WTC11 (cell line): Measurements from ENCODE around the gene ITPR3. TPM values are rescaled to one million over a fixed set of nuclear protein-coding genes. Genes with fewer than 3 reads are reported as not detected.

ENCODE experiments used
- ATAC-seq: fragments of 200-7000 bp; cut with Tn5 transposase; 2 replicates; pipeline ENCODE4 v1.10.0; 2021; ENCODE audit warnings: mild to moderate bottlenecking, moderate library complexity
- CTCF ChIA-PET: fragments of 300-600 bp; sonication (Branson Sonifier 250); formaldehyde crosslinking; loops from one replicate; lab custom pipeline; 2021; ENCODE audit warnings: antibody characterized with exemption; lab: Charles Lee
- POLR2A ChIA-PET: fragments of 350-600 bp; sonication (Branson Sonifier 250); formaldehyde crosslinking; loops from one replicate; lab custom pipeline; 2021; ENCODE audit warnings: antibody characterized with exemption; lab: Charles Lee
- DNase-seq: peaks from one replicate; pipeline ENCODE4 v3.0.0; 2021; ENCODE audit warnings: low spot score
- H3K27ac Mint-ChIP-seq: 2 replicates; pipeline ENCODE4 v1.8.0; 2021; ENCODE audit warnings: mixed read lengths
- H3K27me3 Mint-ChIP-seq: 2 replicates; pipeline ENCODE4 v1.8.0; 2021; ENCODE audit warnings: low read depth, mild to moderate bottlenecking, moderate library complexity, mixed read lengths
- H3K36me3 Mint-ChIP-seq: 2 replicates; pipeline ENCODE4 v1.8.0; 2021; ENCODE audit warnings: mixed read lengths
- H3K4me1 Mint-ChIP-seq: 2 replicates; pipeline ENCODE4 v1.8.0; 2022; ENCODE audit warnings: mixed read lengths
- H3K4me3 Mint-ChIP-seq: 2 replicates; pipeline ENCODE4 v1.8.0; 2021; ENCODE audit warnings: mild to moderate bottlenecking, moderate library complexity, mixed read lengths
- H3K9me3 Mint-ChIP-seq: 2 replicates; pipeline ENCODE4 v1.8.0; 2021; ENCODE audit warnings: mixed read lengths
- CBFB ChIP-seq: sonication (generic); formaldehyde crosslinking; IDR thresholded peaks from 2 replicates; pipeline ENCODE4 v1.8.1; 2022; ENCODE audit warnings: mild to moderate bottlenecking, low read depth, missing genetic modification reagents
- EMX1 ChIP-seq: fragments of 250-450 bp; sonication (Bioruptor Pico); IDR thresholded peaks from 2 replicates; pipeline ENCODE4 v1.8.0; 2021; ENCODE audit warnings: mild to moderate bottlenecking
- ESRRA ChIP-seq: sonication (generic); formaldehyde crosslinking; IDR thresholded peaks from 2 replicates; pipeline ENCODE4 v1.8.1; 2022; ENCODE audit warnings: mild to moderate bottlenecking, missing genetic modification reagents, borderline replicate concordance
- GABPB1 ChIP-seq: sonication (generic); formaldehyde crosslinking; IDR thresholded peaks from 2 replicates; pipeline ENCODE4 v1.8.1; 2023; ENCODE audit warnings: mild to moderate bottlenecking, missing genetic modification reagents
- MXD4 ChIP-seq: fragments of 250-450 bp; sonication (Bioruptor Pico); IDR thresholded peaks from 2 replicates; pipeline ENCODE4 v1.8.0; 2021; ENCODE audit warnings: mild to moderate bottlenecking, moderate library complexity, borderline replicate concordance
- NFATC4 ChIP-seq: fragments of 250-450 bp; sonication (Bioruptor Pico); IDR thresholded peaks from 2 replicates; pipeline ENCODE4 v1.9.0; 2021; ENCODE audit warnings: mild to moderate bottlenecking
- PRRX2 ChIP-seq: fragments of 250-450 bp; sonication (Bioruptor Pico); IDR thresholded peaks from 2 replicates; pipeline ENCODE4 v1.8.0; 2021; ENCODE audit warnings: mild to moderate bottlenecking
- RELA ChIP-seq: sonication (generic); formaldehyde crosslinking; IDR thresholded peaks from 2 replicates; pipeline ENCODE4 v1.8.1; 2022; ENCODE audit warnings: missing genetic modification reagents, mild to moderate bottlenecking, borderline replicate concordance
- RORB ChIP-seq: fragments of 250-450 bp; sonication (Bioruptor Pico); IDR thresholded peaks from 2 replicates; pipeline ENCODE4 v1.9.0; 2021; ENCODE audit warnings: mild to moderate bottlenecking
- SMAD3 ChIP-seq: sonication (generic); formaldehyde crosslinking; IDR thresholded peaks from 2 replicates; pipeline ENCODE4 v1.8.0; 2022; ENCODE audit warnings: missing genetic modification reagents, mild to moderate bottlenecking, borderline replicate concordance
- SMAD4 ChIP-seq: sonication (generic); formaldehyde crosslinking; IDR thresholded peaks from 2 replicates; pipeline ENCODE4 v1.8.0; 2022; ENCODE audit warnings: mild to moderate bottlenecking, missing genetic modification reagents
- TCF7 ChIP-seq: sonication (generic); formaldehyde crosslinking; IDR thresholded peaks from 2 replicates; pipeline ENCODE4 v1.8.0; 2022; ENCODE audit warnings: mild to moderate bottlenecking, low read depth, missing genetic modification reagents, moderate library complexity
- TEAD1 ChIP-seq: sonication (generic); formaldehyde crosslinking; IDR thresholded peaks from 2 replicates; pipeline ENCODE4 v1.8.0; 2022; ENCODE audit warnings: mild to moderate bottlenecking, missing genetic modification reagents
- ZNF671 ChIP-seq: fragments of 250-450 bp; sonication (Bioruptor Pico); IDR thresholded peaks from 2 replicates; pipeline ENCODE4 v1.8.0; 2021; ENCODE audit warnings: mild to moderate bottlenecking
- total RNA-seq: library from RNA; stranded (reverse); gene quantifications from 3 replicates; pipeline ENCODE4 v1.2.3, GENCODE V29; 2021
- TF ChIP-seq, protein P1 (sequence below): fragments of 250-450 bp; sonication (Bioruptor Pico); IDR thresholded peaks from 2 replicates; pipeline ENCODE4 v1.9.0; 2021; ENCODE audit warnings: moderate library complexity, mild to moderate bottlenecking, inconsistent platforms, borderline replicate concordance
- TF ChIP-seq, protein P2 (sequence below): sonication (generic); formaldehyde crosslinking; IDR thresholded peaks from 2 replicates; pipeline ENCODE4 v1.8.1; 2022; ENCODE audit warnings: low read depth, missing genetic modification reagents, borderline replicate concordance
- TF ChIP-seq, protein P3 (sequence below): sonication (generic); formaldehyde crosslinking; IDR thresholded peaks from 2 replicates; pipeline ENCODE4 v1.8.0; 2022; ENCODE audit warnings: mild to moderate bottlenecking, missing genetic modification reagents
- TF ChIP-seq, protein P4 (sequence below): sonication (generic); formaldehyde crosslinking; conservative IDR thresholded peaks from 2 replicates; pipeline ENCODE4 v1.8.1; 2023; ENCODE audit warnings: mild to moderate bottlenecking, low read depth, missing genetic modification reagents, moderate library complexity
- TF ChIP-seq, protein P5 (sequence below): sonication (generic); formaldehyde crosslinking; IDR thresholded peaks from 2 replicates; pipeline ENCODE4 v1.8.1; 2023; ENCODE audit warnings: mild to moderate bottlenecking, missing genetic modification reagents, borderline replicate concordance
- TF ChIP-seq, protein P6 (sequence below): fragments of 250-450 bp; sonication (Bioruptor Pico); IDR thresholded peaks from 2 replicates; pipeline ENCODE4 v1.9.0; 2021; ENCODE audit warnings: mild to moderate bottlenecking
- TF ChIP-seq, protein P7 (sequence below): sonication (generic); formaldehyde crosslinking; IDR thresholded peaks from 2 replicates; pipeline ENCODE4 v1.8.0; 2023; ENCODE audit warnings: missing genetic modification reagents

The ITPR3 gene
- total RNA-seq, 1 experiment from 2014 or later, result 47.3 TPM

DNA sequence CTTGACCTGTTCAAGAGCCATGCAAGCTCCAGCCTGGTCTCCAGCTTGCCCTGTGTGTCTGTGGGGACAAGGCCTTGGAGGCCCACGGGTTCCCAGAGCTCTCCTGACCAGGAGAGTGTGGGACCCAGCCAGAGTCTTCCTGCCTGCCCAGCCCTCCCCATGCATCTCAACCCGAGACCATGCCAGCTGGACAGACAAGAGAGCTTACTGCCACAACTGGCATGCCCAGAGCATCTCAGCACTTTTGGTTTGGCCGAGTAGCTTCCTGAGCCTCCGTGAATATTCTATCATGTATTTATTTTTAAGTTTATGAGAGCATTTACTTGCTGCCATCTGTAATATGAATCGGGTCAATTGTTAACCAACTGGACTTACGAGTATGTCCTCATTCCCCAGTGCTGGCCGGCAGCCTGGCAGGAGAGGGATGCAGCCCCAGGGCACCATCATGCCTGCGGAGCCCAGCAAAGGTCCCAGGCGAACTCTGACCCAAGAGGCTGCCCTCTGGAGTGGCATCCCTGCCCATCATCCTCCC lies 110.7 kb downstream of the ITPR3 start (continued):
- no peak for TF ChIP-seq MXD4 (CRISPR knock-in tag)
- TF ChIP-seq, protein P1, sequence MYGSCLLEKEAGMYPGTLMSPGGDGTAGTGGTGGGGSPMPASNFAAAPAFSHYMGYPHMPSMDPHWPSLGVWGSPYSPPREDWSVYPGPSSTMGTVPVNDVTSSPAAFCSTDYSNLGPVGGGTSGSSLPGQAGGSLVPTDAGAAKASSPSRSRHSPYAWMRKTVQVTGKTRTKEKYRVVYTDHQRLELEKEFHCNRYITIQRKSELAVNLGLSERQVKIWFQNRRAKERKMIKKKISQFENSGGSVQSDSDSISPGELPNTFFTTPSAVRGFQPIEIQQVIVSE (CRISPR knock-in tag), result no peak
- TF ChIP-seq RORB, result no peak

DNA sequence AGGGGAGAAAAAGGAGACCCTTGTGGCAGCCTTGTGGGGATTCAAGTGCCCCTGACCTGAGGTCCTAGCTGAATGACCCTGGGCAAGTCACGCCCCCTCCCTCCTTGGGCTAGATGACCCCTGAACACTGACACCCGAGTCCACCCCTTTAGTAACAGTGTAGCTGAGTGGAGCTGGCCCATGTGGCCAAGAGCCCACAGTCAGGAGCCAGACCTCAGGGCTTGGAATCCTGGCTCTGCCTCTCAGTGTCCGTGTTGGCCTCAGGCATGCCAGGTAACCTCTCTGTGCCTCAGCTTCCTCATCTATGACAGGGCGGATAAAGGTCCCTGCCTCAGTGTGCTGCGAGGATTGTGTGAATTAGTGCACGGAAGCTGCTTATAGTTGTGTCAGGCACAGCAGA lies 111.3 kb downstream of the ITPR3 start:
- Mint-ChIP-seq H3K27me3 (no peaks in the 10 kb centered on the region), H3K27ac (no peak overlapping the region)

More for the DNA sequence above, 111.3 kb downstream of the ITPR3 start:
- Mint-ChIP-seq H3K4me3 (no peak overlapping the region), H3K36me3 (no peaks in the 10 kb centered on the region), H3K9me3 (no peaks in the 10 kb centered on the region), H3K4me1 (no peaks in the 10 kb centered on the region; the same call in 1 of the 2 replicates)
- TF ChIP-seq RELA (CRISPR knock-in tag) (no peak), EMX1 (CRISPR knock-in tag) (no peak), NFATC4 (CRISPR knock-in tag) (no peak), TCF7 (no peak), RORB (no peak), TEAD1 (CRISPR knock-in tag) (no peak), ESRRA (CRISPR knock-in tag) (no peak), SMAD3 (CRISPR knock-in tag) (no peak), PRRX2 (CRISPR knock-in tag) (no peak), SMAD4 (CRISPR knock-in tag) (no peak), ZNF671 (no peak), CBFB (no peak), GABPB1 (CRISPR knock-in tag) (no peak)
- TF ChIP-seq, protein P2, sequence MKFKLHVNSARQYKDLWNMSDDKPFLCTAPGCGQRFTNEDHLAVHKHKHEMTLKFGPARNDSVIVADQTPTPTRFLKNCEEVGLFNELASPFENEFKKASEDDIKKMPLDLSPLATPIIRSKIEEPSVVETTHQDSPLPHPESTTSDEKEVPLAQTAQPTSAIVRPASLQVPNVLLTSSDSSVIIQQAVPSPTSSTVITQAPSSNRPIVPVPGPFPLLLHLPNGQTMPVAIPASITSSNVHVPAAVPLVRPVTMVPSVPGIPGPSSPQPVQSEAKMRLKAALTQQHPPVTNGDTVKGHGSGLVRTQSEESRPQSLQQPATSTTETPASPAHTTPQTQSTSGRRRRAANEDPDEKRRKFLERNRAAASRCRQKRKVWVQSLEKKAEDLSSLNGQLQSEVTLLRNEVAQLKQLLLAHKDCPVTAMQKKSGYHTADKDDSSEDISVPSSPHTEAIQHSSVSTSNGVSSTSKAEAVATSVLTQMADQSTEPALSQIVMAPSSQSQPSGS, result no peak
- TF ChIP-seq, protein P3, sequence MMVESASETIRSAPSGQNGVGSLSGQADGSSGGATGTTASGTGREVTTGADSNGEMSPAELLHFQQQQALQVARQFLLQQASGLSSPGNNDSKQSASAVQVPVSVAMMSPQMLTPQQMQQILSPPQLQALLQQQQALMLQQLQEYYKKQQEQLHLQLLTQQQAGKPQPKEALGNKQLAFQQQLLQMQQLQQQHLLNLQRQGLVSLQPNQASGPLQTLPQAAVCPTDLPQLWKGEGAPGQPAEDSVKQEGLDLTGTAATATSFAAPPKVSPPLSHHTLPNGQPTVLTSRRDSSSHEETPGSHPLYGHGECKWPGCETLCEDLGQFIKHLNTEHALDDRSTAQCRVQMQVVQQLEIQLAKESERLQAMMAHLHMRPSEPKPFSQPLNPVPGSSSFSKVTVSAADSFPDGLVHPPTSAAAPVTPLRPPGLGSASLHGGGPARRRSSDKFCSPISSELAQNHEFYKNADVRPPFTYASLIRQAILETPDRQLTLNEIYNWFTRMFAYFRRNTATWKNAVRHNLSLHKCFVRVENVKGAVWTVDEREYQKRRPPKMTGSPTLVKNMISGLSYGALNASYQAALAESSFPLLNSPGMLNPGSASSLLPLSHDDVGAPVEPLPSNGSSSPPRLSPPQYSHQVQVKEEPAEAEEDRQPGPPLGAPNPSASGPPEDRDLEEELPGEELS (CRISPR knock-in tag), result no peak
- TF ChIP-seq, protein P4, sequence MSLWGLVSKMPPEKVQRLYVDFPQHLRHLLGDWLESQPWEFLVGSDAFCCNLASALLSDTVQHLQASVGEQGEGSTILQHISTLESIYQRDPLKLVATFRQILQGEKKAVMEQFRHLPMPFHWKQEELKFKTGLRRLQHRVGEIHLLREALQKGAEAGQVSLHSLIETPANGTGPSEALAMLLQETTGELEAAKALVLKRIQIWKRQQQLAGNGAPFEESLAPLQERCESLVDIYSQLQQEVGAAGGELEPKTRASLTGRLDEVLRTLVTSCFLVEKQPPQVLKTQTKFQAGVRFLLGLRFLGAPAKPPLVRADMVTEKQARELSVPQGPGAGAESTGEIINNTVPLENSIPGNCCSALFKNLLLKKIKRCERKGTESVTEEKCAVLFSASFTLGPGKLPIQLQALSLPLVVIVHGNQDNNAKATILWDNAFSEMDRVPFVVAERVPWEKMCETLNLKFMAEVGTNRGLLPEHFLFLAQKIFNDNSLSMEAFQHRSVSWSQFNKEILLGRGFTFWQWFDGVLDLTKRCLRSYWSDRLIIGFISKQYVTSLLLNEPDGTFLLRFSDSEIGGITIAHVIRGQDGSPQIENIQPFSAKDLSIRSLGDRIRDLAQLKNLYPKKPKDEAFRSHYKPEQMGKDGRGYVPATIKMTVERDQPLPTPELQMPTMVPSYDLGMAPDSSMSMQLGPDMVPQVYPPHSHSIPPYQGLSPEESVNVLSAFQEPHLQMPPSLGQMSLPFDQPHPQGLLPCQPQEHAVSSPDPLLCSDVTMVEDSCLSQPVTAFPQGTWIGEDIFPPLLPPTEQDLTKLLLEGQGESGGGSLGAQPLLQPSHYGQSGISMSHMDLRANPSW (CRISPR knock-in tag), result no peak
- TF ChIP-seq, protein P5, sequence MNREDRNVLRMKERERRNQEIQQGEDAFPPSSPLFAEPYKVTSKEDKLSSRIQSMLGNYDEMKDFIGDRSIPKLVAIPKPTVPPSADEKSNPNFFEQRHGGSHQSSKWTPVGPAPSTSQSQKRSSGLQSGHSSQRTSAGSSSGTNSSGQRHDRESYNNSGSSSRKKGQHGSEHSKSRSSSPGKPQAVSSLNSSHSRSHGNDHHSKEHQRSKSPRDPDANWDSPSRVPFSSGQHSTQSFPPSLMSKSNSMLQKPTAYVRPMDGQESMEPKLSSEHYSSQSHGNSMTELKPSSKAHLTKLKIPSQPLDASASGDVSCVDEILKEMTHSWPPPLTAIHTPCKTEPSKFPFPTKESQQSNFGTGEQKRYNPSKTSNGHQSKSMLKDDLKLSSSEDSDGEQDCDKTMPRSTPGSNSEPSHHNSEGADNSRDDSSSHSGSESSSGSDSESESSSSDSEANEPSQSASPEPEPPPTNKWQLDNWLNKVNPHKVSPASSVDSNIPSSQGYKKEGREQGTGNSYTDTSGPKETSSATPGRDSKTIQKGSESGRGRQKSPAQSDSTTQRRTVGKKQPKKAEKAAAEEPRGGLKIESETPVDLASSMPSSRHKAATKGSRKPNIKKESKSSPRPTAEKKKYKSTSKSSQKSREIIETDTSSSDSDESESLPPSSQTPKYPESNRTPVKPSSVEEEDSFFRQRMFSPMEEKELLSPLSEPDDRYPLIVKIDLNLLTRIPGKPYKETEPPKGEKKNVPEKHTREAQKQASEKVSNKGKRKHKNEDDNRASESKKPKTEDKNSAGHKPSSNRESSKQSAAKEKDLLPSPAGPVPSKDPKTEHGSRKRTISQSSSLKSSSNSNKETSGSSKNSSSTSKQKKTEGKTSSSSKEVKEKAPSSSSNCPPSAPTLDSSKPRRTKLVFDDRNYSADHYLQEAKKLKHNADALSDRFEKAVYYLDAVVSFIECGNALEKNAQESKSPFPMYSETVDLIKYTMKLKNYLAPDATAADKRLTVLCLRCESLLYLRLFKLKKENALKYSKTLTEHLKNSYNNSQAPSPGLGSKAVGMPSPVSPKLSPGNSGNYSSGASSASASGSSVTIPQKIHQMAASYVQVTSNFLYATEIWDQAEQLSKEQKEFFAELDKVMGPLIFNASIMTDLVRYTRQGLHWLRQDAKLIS (CRISPR knock-in tag), result no peak
- TF ChIP-seq, protein P6, sequence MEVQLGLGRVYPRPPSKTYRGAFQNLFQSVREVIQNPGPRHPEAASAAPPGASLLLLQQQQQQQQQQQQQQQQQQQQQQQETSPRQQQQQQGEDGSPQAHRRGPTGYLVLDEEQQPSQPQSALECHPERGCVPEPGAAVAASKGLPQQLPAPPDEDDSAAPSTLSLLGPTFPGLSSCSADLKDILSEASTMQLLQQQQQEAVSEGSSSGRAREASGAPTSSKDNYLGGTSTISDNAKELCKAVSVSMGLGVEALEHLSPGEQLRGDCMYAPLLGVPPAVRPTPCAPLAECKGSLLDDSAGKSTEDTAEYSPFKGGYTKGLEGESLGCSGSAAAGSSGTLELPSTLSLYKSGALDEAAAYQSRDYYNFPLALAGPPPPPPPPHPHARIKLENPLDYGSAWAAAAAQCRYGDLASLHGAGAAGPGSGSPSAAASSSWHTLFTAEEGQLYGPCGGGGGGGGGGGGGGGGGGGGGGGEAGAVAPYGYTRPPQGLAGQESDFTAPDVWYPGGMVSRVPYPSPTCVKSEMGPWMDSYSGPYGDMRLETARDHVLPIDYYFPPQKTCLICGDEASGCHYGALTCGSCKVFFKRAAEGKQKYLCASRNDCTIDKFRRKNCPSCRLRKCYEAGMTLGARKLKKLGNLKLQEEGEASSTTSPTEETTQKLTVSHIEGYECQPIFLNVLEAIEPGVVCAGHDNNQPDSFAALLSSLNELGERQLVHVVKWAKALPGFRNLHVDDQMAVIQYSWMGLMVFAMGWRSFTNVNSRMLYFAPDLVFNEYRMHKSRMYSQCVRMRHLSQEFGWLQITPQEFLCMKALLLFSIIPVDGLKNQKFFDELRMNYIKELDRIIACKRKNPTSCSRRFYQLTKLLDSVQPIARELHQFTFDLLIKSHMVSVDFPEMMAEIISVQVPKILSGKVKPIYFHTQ, result no peak
- TF ChIP-seq, protein P7, sequence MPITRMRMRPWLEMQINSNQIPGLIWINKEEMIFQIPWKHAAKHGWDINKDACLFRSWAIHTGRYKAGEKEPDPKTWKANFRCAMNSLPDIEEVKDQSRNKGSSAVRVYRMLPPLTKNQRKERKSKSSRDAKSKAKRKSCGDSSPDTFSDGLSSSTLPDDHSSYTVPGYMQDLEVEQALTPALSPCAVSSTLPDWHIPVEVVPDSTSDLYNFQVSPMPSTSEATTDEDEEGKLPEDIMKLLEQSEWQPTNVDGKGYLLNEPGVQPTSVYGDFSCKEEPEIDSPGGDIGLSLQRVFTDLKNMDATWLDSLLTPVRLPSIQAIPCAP (CRISPR knock-in tag), result no peak
- no peak for ATAC-seq
- POLR2A ChIA-PET, result interaction anchor here (0.6 kb wide), 1 partner anchor 194 kb away, joined by 5 read pairs; no protein-coding TSS in a partner anchor
- CTCF ChIA-PET, result interaction anchor here (1.2 kb wide), 1 partner anchor 32 kb away, joined by 3 read pairs; no protein-coding TSS in a partner anchor
- no peak for DNase-seq
